T follicular helper cell (primary cell): Measurements from ENCODE around the gene ACER2.

Experiments
- DNase-seq: peaks from one replicate; pipeline ENCODE4 v3.0.0-alpha.2; 2020; ENCODE audit warnings: low read depth

ACER2 gene

DNA sequence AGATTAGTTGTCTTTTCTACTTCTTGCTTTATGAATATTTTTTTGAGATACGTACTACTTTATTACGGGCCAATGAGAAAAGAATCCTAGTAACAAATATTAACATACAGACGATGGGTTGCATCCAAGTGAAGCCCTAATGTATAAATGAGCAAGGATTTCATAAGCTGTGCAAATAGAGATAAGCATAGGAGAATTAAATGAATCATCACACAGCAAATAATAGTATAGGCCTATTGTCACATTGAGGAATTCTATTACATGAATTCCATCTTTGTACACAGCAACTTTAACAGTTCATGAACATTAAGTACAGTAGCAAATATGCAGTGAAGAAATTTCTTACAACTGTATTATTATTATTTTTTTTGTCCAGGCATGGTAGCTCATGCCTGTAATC is 78.0 kb downstream of the ACER2 start:
- no peak for DNase-seq

DNA sequence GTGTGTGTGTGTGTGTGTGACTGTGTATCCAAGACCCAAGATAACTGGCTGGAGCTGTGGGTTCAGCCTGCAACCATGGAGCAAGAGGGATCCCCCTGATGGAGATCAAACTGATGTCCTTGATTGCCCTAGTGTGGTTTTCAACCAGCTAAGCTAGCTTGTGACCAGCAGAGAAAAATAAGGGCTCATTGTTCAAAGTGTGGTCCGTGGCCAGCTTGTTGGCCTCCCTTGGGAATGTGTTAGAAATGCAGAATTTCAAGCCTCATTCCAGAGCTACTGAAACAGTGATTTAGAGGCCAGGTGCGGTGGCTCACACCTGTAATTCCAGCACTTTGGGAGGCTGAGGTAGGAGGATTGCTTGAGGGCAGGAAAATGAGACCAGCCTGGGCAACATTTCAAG is 79.9 kb downstream of the ACER2 start:
- no peak for DNase-seq

GRCh38 chr9:19490269-19490668 is 81.5 kb downstream of the ACER2 start:
- no peak for DNase-seq

- no peak for DNase-seq
Observed at GRCh38 chr9:19490828-19491227, 82.0 kb downstream of the ACER2 start.

- DNase-seq = no peak
Observed at GRCh38 chr9:19492775-19493173, 84.0 kb downstream of the ACER2 start.

GRCh38 chr9:19493174-19493811 is 84.5 kb downstream of the ACER2 start:
- peak; percentile 3 for DNase-seq

DNA sequence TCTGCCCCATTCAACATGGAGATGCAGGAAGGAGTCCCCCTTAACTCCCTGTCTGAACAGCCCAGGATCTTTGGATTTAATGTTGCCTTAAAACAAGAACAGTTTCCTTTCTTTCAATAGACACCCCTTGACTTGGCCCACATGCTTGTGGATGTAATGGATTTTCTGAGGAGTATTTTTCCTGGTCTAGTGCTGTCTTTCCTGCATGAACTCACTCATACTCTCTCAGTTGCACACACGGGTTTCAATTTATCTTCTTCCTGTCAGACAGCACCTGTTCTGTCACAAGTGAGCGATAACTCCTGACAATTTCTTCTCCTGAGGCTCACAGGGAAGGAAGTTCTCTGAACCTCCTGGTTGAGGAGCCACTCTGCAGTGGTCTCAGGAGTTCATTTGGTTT is 85.1 kb downstream of the ACER2 start:
- DNase-seq = no peak

DNA sequence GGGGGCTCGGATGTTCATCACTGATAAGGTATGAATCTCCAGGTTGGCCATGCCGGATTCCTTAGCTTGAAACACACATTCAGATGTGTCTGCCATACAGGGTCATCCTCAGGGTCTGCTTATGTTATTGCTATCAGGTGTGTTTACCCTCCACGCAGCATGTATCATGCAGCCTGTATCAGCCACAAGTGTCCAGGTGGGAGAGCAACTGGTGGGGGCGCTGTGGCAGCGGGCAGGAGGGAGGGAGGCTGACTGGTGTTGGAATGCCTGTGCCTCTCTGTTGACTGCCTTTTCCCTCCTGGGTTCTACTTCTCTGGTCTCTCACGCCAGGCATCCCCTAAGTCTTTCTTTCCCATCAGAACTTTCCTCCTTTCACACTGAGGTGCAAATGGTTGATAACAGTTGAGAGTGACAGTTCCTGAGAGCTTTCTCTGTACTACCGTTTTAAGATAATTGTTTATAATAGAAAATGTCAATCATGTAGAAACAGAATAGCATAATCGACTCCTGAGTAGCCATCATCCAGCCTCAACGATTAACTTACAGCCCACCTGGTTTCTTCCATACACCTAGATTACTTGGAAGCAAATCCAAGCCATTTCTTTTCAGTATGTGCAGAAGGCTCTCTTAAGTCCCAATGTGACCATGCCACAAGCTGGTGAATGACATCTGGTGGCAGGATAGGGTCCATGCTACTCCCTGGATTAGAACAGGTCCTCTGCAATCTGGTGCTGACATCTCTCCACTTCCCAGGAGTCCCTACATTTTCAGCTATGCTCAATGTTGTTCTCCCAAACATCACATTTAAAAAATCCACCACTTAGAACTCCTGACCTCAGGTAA is 86.6 kb downstream of the ACER2 start:
- no peak for DNase-seq

GRCh38 chr9:19496321-19497050 is 87.7 kb downstream of the ACER2 start:
- DNase-seq = no peak

GRCh38 chr9:19497276-19497675 is 88.5 kb downstream of the ACER2 start:
- DNase-seq = no peak

DNA sequence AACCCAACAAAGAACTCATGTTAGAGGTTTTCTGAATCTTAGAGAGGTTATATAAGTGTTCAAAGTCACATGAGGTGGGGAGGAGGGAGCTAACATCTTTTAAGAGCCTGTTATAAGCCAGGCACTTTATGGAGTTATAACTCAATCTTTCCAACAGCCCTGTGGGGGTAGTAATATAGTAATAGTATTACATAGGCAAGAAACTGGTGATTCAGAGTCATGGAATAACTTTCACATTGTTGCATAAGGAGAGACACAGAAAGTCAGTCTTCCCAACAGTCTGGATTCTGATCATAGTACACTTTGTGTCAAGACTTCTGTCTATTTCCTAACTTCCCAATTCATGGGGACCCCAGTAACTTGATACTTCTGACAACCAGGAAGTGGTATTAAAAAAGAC is 89.2 kb downstream of the ACER2 start:
- DNase-seq = no peak
